Body of pancreas (tissue), 4 donors: Measurements from ENCODE around the gene SOHLH1.

Source experiments
- CTCF ChIP-seq, 7 experiments: fragments of 450-650 bp in 4 of 7; fragments of 200-600 bp in 3 of 7; sonication (generic) in 3 of 7; IDR thresholded peaks; one replicate each; pipeline ENCODE4 v1.5.1; 2016 to 2019; ENCODE audit warnings: antibody characterized with exemption in 7 of 7
- POLR2A ChIP-seq, 3 donors: fragments of 450-650 bp; IDR thresholded peaks; one replicate each; pipeline ENCODE4 v1.6.1; 2016; ENCODE audit warnings: antibody characterized with exemption in 3 of 3, mild to moderate bottlenecking in 2 of 3

GRCh38 chr9:135718616-135719015 lies 19.3 kb upstream of the SOHLH1 start:
- TF ChIP-seq CTCF (IDR thresholded peaks at IDR 0.05) (no peak), POLR2A (IDR thresholded peaks at IDR 0.05) (no peak)
